Subcutaneous adipose tissue (tissue), 4 donors: ENCODE results near the gene TNF. TPM values are rescaled to one million over a fixed set of nuclear protein-coding genes. Genes with fewer than 3 reads are reported as not detected.

Experiments
- CTCF ChIP-seq: fragments of 450-650 bp; IDR thresholded peaks from one replicate; pipeline ENCODE4 v1.5.1; 2016; ENCODE audit warnings: low read depth, mild to moderate bottlenecking, control low read depth, antibody characterized with exemption, moderate library complexity
- total RNA-seq, 4 donors: library from RNA; depleted of rRNA; stranded (reverse); fragments of >200 nt; gene quantifications; one replicate each; pipeline ENCODE4 v1.1.0, GENCODE V29; 2016

The TNF gene
- total RNA-seq, 4 donors from 2014 or later, result 0.22 to 0.82 TPM; not detected in 2

- TF ChIP-seq CTCF, result no peak
Observed at GRCh38 chr6:31569861-31570536, 5.4 kb upstream of the TNF start.

- no peak for TF ChIP-seq CTCF
Observed at GRCh38 chr6:31572041-31572911, 3.1 kb upstream of the TNF start, which contains the start of gene LTA. Gene LTA, plus strand, starts transcription at chr6:31572289. Its CDS starts 454 bp downstream, at chr6:31572743.

GRCh38 chr6:31573239-31574105, 1.9 kb upstream of the TNF start:
- no peak for TF ChIP-seq CTCF

GRCh38 chr6:31574106-31575061, 981 bp upstream of the TNF start:
- TF ChIP-seq CTCF, result no peak

GRCh38 chr6:31575952-31576685, 754 bp downstream of the TNF start:
- TF ChIP-seq CTCF, result no peak
